PC-3 (cell line): ENCODE measurements around the gene LRP11. TPM values are rescaled to one million over a fixed set of nuclear protein-coding genes. Genes with fewer than 3 reads are reported as not detected.

ENCODE experiments used
- ATAC-seq: fragments of 200-7000 bp; cut with Tn5 transposase; 2 replicates; pipeline ENCODE4 v1.9.1; 2020; ENCODE audit warnings: mild to moderate bottlenecking, moderate library complexity
- BruUV-seq: library from RNA; stranded (reverse); fragments of 400-500 nt; replicated peaks from 2 replicates; lab custom pipeline; 2021; lab: Mats Ljungman, UMichigan
- CTCF ChIA-PET: fragments of 300-600 bp; sonication (Branson Sonifier 250); formaldehyde crosslinking; loops from one replicate; lab custom pipeline; 2022; ENCODE audit warnings: antibody characterized with exemption; lab: Charles Lee
- POLR2A ChIA-PET: fragments of 300-600 bp; sonication (Branson Sonifier 250); formaldehyde crosslinking; loops from one replicate; lab custom pipeline; 2022; ENCODE audit warnings: antibody characterized with exemption; ENCODE audit not compliant: unreplicated experiment; lab: Charles Lee
- DNase-seq: peaks from one replicate; pipeline ENCODE4 v3.0.0-alpha.2; 2015
- H2AFZ ChIP-seq: fragments of 300-600 bp; sonication (generic); 2 replicates; pipeline ENCODE4 v1.6.0; 2016; ENCODE audit warnings: antibody characterized with exemption, low read length
- H3F3A ChIP-seq: fragments of 300-600 bp; sonication (generic); one replicate; pipeline ENCODE4 v1.6.0; 2017; ENCODE audit warnings: antibody characterized with exemption, low read length, control low read depth, mild to moderate bottlenecking; ENCODE audit not compliant: unreplicated experiment
- H3K27ac ChIP-seq: fragments of 300-600 bp; sonication (generic); 2 replicates; pipeline ENCODE4 v1.5.1; 2016; ENCODE audit warnings: mild to moderate bottlenecking, low read length
- H3K27me3 ChIP-seq: fragments of 300-600 bp; sonication (generic); 2 replicates; pipeline ENCODE4 v1.6.1; 2016; ENCODE audit warnings: low read length, mixed read lengths
- H3K36me3 ChIP-seq: fragments of 300-600 bp; sonication (generic); 2 replicates; pipeline ENCODE4 v1.6.1; 2016; ENCODE audit warnings: low read depth, mixed run types, low read length, mixed read lengths
- H3K4me1 ChIP-seq: fragments of 300-600 bp; sonication (generic); 2 replicates; pipeline ENCODE4 v1.5.1; 2016; ENCODE audit warnings: low read length; ENCODE audit not compliant: insufficient read depth
- H3K4me2 ChIP-seq: fragments of 300-600 bp; sonication (generic); 2 replicates; pipeline ENCODE4 v1.6.0; 2016; ENCODE audit warnings: low read length
- H3K4me3 ChIP-seq: fragments of 300-600 bp; sonication (generic); 2 replicates; pipeline ENCODE4 v1.5.1; 2016; ENCODE audit warnings: mild to moderate bottlenecking, low read length, mixed read lengths
- H3K79me2 ChIP-seq: fragments of 300-600 bp; sonication (generic); 2 replicates; pipeline ENCODE4 v1.6.1; 2017; ENCODE audit warnings: low read length, mixed read lengths
- H3K9ac ChIP-seq: fragments of 300-600 bp; sonication (generic); 2 replicates; pipeline ENCODE4 v1.6.0; 2016; ENCODE audit warnings: mild to moderate bottlenecking, low read length
- H3K9me2 ChIP-seq: fragments of 300-600 bp; sonication (generic); replicated peaks from 2 replicates; pipeline ENCODE4 v1.6.1; 2016; ENCODE audit warnings: mixed run types, low read length, mixed read lengths
- H3K9me3 ChIP-seq: fragments of 300-600 bp; sonication (generic); 2 replicates; pipeline ENCODE4 v1.6.1; 2016; ENCODE audit warnings: low read length, mixed read lengths
- H4K20me1 ChIP-seq: fragments of 300-600 bp; sonication (generic); 2 replicates; pipeline ENCODE4 v1.6.1; 2016; ENCODE audit warnings: low read length, mixed read lengths
- EZH2 ChIP-seq: fragments of 300-600 bp; sonication (generic); IDR thresholded peaks from one replicate; pipeline ENCODE4 v1.6.1; 2017; ENCODE audit warnings: antibody characterized with exemption, mild to moderate bottlenecking, low read length; ENCODE audit not compliant: unreplicated experiment
- EZH2phosphoT487 ChIP-seq: fragments of 300-600 bp; sonication (generic); IDR thresholded peaks from 2 replicates; pipeline ENCODE4 v1.6.1; 2018; ENCODE audit warnings: mild to moderate bottlenecking, antibody characterized with exemption, low read length, borderline replicate concordance
- intact Hi-C: fragments of 100-400 bp; cut with micrococcal nuclease; formaldehyde crosslinking; loops from 2 replicates; pipeline ENCODE4 v1.9.0; 2023
- total RNA-seq: library from RNA; depleted of rRNA; stranded (reverse); fragments of >200 nt; gene quantifications from 2 replicates; pipeline ENCODE4 v1.2.3, GENCODE V29; 2014
- TF ChIP-seq, protein P1 (sequence below): fragments of 300-600 bp; sonication (generic); conservative IDR thresholded peaks from 2 replicates; pipeline ENCODE4 v1.5.1; 2017; ENCODE audit warnings: antibody characterized with exemption, low read depth, mild to moderate bottlenecking, low read length

The LRP11 gene
- total RNA-seq, 1 experiment from 2014 or later = 32.0 TPM

DNA sequence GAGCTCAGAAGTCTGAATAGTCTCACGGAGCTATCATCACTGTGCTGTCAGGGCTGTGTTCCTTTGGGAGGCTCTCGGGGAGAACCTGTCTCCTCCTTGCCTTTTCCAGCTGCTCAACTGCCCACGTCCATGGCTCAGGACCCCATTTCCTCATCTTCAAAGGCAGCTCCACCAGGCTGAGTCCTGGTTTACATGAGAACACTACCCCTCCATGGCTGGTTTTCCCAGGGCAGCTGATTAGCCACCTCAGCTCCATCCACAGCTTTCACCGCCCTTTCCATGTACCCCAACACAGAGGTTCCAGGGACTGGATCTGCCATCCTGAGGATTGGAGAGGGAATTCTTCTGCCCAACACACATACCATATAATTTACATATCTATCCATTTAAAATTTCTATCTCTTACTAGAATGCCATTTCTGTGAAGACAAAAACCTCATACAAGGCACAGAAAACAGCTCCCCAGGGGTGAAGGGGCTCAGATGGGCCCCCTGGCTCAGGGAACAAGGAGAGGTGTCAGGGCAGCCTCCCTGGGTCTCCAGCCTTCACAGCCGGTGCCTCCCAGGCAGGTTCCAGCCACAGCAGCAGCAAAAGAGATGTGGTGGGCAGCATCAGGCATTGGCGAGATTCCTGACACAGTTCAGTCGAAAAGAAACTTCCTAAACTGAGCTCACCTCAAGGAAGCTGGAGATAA is 35.9 kb upstream of the LRP11 start:
- POLR2A ChIA-PET = no interaction called here
- H3K36me3 ChIP-seq = no peaks in the 10 kb centered on the region
- peaks cover 31% of the 10 kb centered on the region for H3K4me1 ChIP-seq
- H3K27me3 ChIP-seq = no peaks in the 10 kb centered on the region
- no peak overlapping the region for H3K4me2 ChIP-seq
- no peak overlapping the region for H3K9ac ChIP-seq
- no peaks in the 10 kb centered on the region for H3K79me2 ChIP-seq
- no peaks in the 10 kb centered on the region for H3K9me3 ChIP-seq
- no TSS peak for BruUV-seq
- no peak overlapping the region for H3K27ac ChIP-seq
- CTCF ChIA-PET = no interaction called here
- intact Hi-C loops = no loop called here
- H3K4me3 ChIP-seq = no peak overlapping the region
- ATAC-seq = no peak
- H4K20me1 ChIP-seq = no peaks in the 10 kb centered on the region
- no peak overlapping the region for H2AFZ ChIP-seq
- TF ChIP-seq EZH2 (no peak), EZH2phosphoT487 (no peak)
- TF ChIP-seq, protein P1, sequence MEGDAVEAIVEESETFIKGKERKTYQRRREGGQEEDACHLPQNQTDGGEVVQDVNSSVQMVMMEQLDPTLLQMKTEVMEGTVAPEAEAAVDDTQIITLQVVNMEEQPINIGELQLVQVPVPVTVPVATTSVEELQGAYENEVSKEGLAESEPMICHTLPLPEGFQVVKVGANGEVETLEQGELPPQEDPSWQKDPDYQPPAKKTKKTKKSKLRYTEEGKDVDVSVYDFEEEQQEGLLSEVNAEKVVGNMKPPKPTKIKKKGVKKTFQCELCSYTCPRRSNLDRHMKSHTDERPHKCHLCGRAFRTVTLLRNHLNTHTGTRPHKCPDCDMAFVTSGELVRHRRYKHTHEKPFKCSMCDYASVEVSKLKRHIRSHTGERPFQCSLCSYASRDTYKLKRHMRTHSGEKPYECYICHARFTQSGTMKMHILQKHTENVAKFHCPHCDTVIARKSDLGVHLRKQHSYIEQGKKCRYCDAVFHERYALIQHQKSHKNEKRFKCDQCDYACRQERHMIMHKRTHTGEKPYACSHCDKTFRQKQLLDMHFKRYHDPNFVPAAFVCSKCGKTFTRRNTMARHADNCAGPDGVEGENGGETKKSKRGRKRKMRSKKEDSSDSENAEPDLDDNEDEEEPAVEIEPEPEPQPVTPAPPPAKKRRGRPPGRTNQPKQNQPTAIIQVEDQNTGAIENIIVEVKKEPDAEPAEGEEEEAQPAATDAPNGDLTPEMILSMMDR = no peak
- no peaks in the 10 kb centered on the region for H3F3A ChIP-seq
- DNase-seq = no peak
- H3K9me2 ChIP-seq = no peaks in the 10 kb centered on the region

DNA sequence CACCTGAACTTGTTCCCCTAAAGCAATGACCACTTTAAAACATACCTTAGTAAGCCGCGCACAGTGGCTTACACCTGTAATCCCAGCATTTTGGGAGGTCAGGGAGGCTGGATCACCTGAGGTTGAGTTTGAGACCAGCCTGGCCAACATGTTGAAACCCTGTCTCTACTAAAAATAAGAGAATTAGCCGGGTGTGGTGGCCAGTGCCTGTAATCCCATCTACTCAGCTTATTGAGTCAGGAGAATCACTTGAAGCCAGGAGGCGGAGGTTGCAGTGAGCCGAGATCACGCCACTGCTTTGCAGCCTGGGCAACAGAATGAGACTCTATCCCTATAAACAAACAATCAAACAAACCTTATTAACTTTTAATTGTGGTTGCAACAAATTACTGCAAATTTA is 35.3 kb upstream of the LRP11 start:
- intact Hi-C loops = no loop called here
- H3K4me1 ChIP-seq = peaks cover 36% of the 10 kb centered on the region
- CTCF ChIA-PET = no interaction called here

More for the DNA sequence above, 35.3 kb upstream of the LRP11 start:
- DNase-seq = no peak
- Histone ChIP-seq H3K4me3 (no peak overlapping the region), H3K27ac (no peak overlapping the region), H3K36me3 (no peaks in the 10 kb centered on the region), H4K20me1 (no peaks in the 10 kb centered on the region), H3K4me2 (no peak overlapping the region), H3K9me3 (no peaks in the 10 kb centered on the region), H3K9ac (no peak overlapping the region), H3K27me3 (no peaks in the 10 kb centered on the region), H3F3A (no peaks in the 10 kb centered on the region), H2AFZ (no peak overlapping the region), H3K9me2 (no peaks in the 10 kb centered on the region), H3K79me2 (no peaks in the 10 kb centered on the region)
- no peak for TF ChIP-seq EZH2
- no peak for TF ChIP-seq EZH2phosphoT487
- TF ChIP-seq, protein P1 = no peak
- BruUV-seq = no TSS peak
- POLR2A ChIA-PET = no interaction called here
- ATAC-seq = no peak
